Left kidney (tissue), 2 donors: ENCODE results near the gene TBX2. TPM values are rescaled to one million over a fixed set of nuclear protein-coding genes. Genes with fewer than 3 reads are reported as not detected.

Experiments
- DNase-seq: peaks from one replicate; pipeline ENCODE4 v3.0.0-alpha.2; 2013
- polyA plus RNA-seq: library from polyadenylated mRNA; unstranded; fragments of 120-200 nt; gene quantifications from one replicate; pipeline ENCODE4 v1.2.1, GENCODE V29; 2013; ENCODE audit not compliant: insufficient read length

TBX2 gene
- polyA plus RNA-seq, 1 donor: 55.9 TPM

DNA sequence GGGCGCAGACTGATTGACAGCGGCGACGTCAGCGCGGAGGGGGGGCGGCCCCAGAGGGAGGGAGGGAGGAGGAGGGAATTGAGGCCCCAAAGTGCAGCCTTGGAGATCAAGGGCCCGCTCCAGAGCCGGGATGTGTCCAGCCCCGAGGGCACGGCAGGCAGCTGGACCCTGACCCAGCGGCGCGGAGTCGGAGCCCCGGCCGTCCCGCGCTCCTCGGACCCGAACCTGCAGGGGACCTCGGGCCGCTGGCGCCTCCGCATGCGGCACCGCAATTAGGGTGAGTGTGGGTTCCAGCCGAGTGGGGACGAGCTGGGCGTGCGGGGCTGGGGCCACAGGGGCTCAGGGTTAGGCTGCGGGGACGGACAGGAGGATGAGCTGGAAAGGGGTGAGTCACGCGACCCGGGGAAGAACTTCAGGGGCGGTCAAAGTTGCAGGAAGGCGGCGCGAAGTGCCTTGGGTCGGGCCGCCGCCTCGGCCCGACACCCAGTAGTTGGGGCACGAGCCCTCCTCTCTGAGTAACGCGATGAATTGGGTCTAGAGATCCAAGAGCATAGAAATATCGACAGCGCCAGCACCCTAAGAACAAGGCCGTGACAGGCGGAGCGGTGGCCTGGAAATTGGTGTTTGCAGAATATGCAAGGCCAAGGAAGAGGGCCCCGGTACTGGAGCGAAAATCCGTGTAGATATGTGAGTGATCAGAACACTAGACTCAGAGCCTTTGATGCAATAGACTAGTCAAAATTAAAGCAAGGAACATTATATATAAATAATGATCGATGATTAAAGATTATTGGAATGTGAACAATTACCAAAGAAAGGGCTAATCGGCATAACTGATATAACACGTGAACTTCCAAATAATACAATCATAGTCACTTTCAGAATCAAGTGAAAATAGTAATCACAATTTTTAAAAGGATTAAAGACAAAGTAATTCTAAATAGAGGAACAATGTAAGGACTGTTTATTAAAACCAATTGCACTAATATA lies 53.0 kb downstream of the TBX2 start, which contains the start of gene TBX4:
TSS of gene TBX4 (plus strand) at position 122 of the 990 bp plus-strand sequence. CDS start 4,069 bp downstream, outside the sequence.
- DNase-seq: no peak

DNA sequence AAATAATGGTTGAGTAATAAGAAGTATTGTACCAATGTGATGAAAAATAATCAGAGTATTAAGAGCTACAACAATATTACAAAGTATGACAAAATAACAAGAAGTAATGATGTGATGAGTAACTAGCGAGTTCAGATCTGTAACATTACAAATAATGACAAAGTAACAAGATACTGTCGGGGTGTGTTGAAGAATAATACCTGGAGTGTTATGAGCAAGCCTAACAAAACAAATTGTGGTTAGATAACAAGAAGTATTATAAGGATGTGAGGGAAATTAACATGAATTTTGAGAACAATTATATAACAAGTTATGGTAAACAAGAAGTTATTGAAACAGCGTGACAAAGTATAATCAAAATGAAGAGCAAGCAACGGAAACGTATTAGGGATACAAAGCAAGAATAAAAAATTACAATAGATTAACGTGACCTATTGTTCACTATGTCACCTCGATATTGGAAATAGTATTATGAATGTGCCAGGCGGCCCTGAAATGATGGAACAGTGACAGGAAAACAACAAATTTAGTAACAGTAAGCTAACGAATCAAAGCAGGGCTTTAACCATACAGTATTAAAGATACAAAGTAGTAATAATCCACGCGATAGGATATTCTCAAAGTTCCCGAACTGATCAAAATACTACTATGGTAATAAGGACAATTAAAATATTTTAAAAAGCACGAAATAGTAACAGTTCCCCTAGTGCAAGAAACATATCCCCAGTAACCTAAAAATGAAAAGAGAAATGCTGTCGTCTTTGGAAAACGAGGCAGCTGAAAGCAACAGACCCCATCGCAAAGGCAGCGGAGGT lies 54.1 kb downstream of the TBX2 start:
- DNase-seq: no peak

DNA sequence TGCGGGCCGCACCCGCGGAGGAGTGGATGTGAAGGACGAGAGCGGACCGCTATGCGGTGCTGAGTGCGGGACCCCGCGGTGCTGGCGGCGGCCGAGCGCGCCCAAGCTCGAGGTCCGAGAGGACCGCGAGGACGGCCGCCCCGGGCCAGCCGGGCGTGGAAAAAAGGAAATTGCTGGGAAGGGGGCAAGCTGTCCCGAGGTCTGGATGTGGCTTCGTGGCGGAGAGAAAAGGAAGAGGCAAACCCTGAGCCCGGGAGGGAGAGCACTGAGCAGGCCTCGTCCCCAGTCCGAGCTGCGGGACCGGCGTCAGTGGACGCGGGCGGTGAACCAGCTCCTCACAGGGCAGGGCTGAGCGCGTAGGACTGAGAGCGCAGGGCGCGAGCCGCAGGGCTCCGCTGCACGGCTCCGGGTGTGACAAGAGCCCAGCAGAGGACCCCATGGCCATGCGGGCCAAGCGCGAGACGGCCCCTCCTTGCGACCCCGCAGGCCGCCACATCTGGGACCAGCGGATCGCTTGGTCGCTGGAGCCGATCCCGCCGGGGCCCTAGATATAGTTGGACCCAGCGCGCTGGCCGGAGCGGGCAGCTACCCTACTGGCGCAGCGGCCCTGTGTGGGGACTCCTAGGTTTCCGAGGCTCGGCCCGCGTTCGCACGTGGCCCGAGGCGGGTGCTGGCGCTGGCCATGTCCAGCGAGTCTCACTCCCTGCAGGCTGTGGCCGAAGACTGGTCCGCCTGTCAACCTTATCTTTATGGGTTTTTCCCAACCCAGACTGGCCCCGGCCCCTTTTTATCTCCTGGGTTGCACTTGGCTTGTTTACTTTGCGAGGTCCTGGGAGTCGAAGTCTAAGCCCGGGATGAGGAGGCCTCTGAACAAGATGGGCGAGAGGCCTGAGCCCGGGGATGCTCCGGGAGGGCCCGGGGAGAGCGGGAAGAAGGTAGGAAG lies 55.0 kb downstream of the TBX2 start:
- DNase-seq: no peak

DNA sequence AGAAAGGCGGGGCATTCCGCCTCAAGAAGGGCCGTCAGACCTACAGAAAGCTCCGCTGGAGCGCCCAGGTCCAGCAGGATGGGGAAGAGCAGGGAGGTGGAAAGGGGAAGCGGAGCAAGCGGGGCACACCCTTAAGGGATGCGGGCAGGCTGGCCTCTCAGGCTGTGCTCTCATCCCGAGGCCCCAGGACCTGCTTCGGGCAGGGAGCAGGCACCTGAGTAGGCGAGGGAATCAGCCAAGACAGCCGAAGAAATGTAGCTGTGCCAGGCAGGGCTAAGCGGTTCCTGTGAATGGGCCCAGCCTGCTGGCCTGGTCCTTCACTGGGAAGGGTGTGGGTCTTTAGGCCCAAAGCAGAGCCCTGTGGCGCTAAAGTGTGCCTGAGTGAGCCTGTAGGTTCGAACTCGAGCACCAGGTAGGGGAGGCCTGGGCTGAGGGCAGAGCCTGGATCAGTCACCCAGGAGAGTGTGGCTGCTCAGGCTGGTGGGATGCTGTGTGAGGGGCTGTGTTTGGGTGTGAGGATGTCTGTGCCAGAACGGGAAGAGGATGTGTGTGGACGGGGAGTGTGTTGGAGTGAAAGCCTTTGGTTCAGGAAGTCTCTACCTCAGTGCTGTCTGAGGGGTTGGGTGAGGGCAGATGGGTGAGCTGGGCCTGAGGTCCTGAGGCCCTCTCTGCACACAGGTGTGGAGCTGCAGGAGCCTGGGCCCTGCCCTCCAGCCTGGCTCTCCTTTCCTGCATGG lies 55.8 kb downstream of the TBX2 start:
- DNase-seq: no peak

DNA sequence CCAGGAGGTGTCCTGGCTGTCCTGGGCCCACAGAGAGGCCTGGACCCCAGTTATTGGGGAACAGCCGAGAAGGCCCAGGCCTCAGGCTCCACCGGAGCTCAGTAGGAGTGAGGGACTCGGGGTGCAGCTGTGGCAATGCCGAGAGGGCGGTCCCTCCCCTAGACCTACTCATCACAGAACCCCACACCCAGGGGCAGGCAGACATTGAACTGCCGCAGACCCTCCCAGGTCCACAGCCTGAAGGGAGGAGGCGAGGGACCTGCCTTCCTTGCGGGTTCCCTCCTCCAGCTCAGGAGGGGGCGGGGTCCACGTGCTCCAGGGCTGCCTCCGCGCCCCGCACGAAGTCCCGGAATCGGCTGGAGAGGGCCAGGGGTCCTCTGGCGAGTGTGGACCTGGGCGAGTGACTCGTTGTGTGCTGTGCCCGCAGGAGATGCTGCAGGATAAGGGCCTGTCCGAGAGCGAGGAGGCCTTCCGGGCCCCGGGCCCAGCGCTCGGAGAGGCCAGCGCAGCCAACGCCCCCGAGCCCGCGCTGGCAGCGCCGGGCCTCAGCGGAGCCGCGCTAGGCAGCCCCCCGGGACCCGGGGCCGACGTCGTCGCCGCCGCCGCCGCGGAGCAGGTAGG lies 56.5 kb downstream of the TBX2 start:
- no peak for DNase-seq

DNA sequence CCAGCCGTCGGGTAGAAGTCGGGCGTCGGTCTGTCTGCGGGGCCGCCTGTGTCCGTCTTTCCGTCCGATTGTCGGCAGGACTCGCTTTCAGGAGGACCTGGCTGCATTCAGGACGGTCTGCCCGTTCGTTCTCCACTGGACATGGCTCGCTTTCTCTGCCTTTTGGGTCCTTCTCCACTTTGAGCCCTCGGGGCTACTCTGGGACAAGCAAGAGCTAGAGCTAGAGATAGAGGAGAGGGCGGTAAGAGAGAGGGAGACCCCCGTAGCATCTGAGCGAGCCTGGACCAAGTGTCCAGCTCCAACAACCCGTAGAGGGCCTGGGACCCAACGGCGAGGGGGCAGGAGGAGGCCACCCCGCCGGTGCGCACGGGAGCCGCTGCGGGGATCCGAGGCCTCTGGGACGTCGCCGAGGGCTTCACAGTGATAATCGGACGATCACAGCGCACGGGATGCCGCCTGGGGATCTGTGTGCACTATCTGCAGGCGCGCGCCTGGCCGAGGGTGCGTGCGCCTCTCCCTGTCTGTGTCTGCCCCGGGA lies 57.1 kb downstream of the TBX2 start:
- no peak for DNase-seq

DNA sequence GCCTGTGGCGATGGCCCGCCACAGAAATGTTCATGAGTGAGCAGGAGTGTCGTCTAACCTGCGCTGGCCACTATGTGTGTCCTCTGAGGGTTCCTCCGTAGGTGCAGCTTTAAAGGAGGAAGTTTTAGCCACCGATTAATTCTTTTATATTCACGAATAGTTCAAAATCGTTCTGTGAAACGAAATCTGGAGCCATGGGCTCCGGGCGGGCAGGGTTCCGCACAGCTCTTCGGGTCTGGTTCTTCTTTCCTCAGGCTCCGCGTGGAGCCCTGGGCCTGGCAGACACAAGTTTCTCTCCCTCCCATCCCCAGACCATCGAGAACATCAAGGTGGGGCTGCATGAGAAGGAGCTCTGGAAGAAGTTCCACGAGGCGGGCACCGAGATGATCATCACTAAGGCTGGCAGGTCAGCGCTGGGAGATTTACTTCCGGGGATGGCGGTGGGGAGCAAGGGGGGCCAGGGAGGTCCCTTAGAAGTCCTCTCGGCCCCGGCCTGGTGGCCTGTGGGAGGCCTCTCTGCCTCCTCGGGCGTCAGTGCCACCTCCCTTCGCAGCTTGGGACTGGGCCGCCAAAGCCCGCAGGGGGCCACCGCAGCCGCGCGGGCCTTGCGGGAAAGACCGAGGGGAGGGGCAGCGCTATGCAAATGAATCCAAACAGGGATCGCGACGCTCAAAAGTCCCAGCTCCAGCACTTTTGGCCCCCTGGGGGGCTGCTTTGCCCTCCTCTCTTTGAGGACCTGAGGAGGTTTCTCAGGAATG lies 57.8 kb downstream of the TBX2 start:
- no peak for DNase-seq

DNA sequence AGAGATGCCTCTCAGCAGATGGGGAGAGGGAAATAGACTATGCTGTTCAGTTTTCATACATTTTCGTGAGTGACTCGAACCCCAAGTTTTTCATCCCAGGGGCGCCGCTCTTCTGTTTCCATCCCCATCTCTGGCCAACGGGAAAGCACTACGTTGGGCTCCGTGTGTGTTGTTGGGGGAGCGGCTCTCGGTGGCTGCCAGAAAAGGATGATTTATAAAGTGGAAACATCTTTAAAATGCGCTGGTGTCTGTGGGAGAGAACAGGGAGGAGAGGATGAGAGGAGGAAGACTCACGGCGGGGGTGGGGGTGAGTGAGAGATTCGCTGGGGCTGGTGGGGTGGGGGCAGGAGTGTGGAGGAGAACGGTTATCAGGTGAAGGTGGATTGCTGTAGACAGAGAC lies 58.4 kb downstream of the TBX2 start:
- no peak for DNase-seq

DNA sequence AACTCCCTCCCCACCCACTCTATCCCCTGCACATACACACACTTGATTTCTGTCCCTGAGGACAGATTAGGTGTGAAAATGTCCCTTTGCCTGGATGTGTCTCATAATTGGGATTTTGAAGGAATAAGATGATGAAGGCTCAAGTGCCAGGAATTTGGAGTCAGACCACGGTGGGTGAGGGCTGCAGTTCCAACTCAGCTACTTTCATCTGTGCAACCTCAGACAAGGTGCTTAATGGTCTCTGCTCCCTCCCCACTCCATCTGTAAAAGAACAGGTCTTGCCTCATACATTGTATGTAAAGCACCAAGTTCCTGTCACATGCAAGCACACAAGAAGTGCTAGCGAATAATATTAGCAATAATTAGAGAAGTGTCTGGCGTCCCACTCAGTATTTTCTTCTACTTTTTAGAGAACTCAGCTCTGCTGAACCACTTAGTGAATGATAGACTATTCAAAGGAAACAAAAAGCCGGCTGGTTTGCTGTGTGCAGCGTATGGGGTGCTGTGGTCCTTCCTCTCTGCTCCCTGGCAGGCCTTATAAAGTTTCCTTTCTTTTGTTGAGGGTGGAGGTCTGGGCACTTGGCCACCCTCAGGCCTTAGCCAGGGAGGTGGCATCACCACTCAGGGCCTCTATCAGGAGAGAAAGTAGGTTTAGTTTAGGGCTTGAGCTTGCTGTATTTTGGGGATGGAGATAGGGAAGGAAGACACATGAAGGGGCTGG lies 58.9 kb downstream of the TBX2 start:
- no peak for DNase-seq

Other genes with a start within 250 kb of the TBX2 start
- 0.18 TPM for gene TBX4, start 52.6 kb downstream of the TBX2 start, polyA plus RNA-seq
- 3.3 TPM for gene NACA2, start 191.4 kb downstream of the TBX2 start, polyA plus RNA-seq